Mesendoderm (in vitro differentiated cells): Measurements from ENCODE around the gene UQCRFS1.

Experiments used
- DNase-seq: peaks from one replicate; pipeline ENCODE4 v3.0.0; 2013
- H2AK5ac ChIP-seq: 2 replicates; pipeline ENCODE4 v1.6.1; 2013; ENCODE audit warnings: low read length, inconsistent platforms
- H2BK120ac ChIP-seq: 2 replicates; pipeline ENCODE4 v1.6.1; 2013; ENCODE audit warnings: low read depth, mild to moderate bottlenecking, low read length, moderate library complexity, mixed read lengths
- H2BK15ac ChIP-seq: replicated peaks from 2 replicates; pipeline ENCODE4 v1.6.1; 2013; ENCODE audit warnings: low read depth, mild to moderate bottlenecking, moderate library complexity
- H2BK5ac ChIP-seq: 2 replicates; pipeline ENCODE4 v1.6.1; 2013; ENCODE audit warnings: low read length, inconsistent platforms
- H3K18ac ChIP-seq: 2 replicates; pipeline ENCODE4 v1.6.1; 2013; ENCODE audit warnings: mild to moderate bottlenecking, low read length, mixed read lengths
- H3K23ac ChIP-seq: one replicate; pipeline ENCODE4 v1.6.1; 2013; ENCODE audit warnings: low read length
- H3K27ac ChIP-seq: 2 replicates; pipeline ENCODE4 v1.5.1; 2013; ENCODE audit warnings: low read depth, mild to moderate bottlenecking, inconsistent platforms, low read length, moderate library complexity
- H3K27me3 ChIP-seq: 2 replicates; pipeline ENCODE4 v1.6.1; 2013; ENCODE audit warnings: low read length, control low read depth, mild to moderate bottlenecking, inconsistent platforms; ENCODE audit not compliant: insufficient read depth, poor library complexity
- H3K36me3 ChIP-seq: 2 replicates; pipeline ENCODE4 v1.6.1; 2013; ENCODE audit warnings: low read length, inconsistent platforms; ENCODE audit not compliant: control insufficient read depth, insufficient read depth
- H3K4ac ChIP-seq: one replicate; pipeline ENCODE4 v1.6.1; 2013; ENCODE audit warnings: low read depth, mild to moderate bottlenecking, low read length, moderate library complexity
- H3K4me1 ChIP-seq: 2 replicates; pipeline ENCODE4 v1.6.1; 2013; ENCODE audit warnings: low read depth, low read length, inconsistent platforms; ENCODE audit not compliant: control insufficient read depth
- H3K4me2 ChIP-seq: 2 replicates; pipeline ENCODE4 v1.6.1; 2013; ENCODE audit warnings: low read length
- H3K4me3 ChIP-seq: 2 replicates; pipeline ENCODE4 v1.5.1; 2013; ENCODE audit warnings: mild to moderate bottlenecking, low read length
- H3K56ac ChIP-seq: one replicate; pipeline ENCODE4 v1.6.1; 2013; ENCODE audit warnings: low read length
- H3K79me1 ChIP-seq: 2 replicates; pipeline ENCODE4 v1.6.1; 2013; ENCODE audit warnings: low read length, inconsistent platforms
- H3K79me2 ChIP-seq: 2 replicates; pipeline ENCODE4 v1.6.1; 2013; ENCODE audit warnings: mild to moderate bottlenecking, low read length; ENCODE audit not compliant: control insufficient read depth, insufficient read depth
- H3K9ac ChIP-seq: 2 replicates; pipeline ENCODE4 v1.6.1; 2013; ENCODE audit warnings: low read length, inconsistent platforms
- H4K5ac ChIP-seq: one replicate; pipeline ENCODE4 v1.6.1; 2013; ENCODE audit warnings: low read length
- H4K8ac ChIP-seq: one replicate; pipeline ENCODE4 v1.6.1; 2013; ENCODE audit warnings: low read depth, mild to moderate bottlenecking, control low read depth, low read length, moderate library complexity
- WGBS: extraction: QIAGEN DNeasy Blood & Tissue Kit; methylation state at CpG from one replicate; pipeline ENCODE4 v1.1.7; 2013; ENCODE audit warnings: low lambda C conversion rate, missing lambda C conversion rate; ENCODE audit not compliant: insufficient coverage; ENCODE audit errors: extremely low coverage; 5-methylcytosine and 5-hydroxymethylcytosine counted together

UQCRFS1 gene

GRCh38 chr19:29173896-29174295, 39.1 kb downstream of the UQCRFS1 start:
- Histone ChIP-seq H3K4me1 (no peaks in the 10 kb centered on the region), H2BK5ac (no peak overlapping the region), H3K4ac (no peak overlapping the region), H3K27ac (no peak overlapping the region), H3K36me3 (no peaks in the 10 kb centered on the region), H3K23ac (no peak overlapping the region), H3K4me3 (no peak overlapping the region), H3K79me1 (no peaks in the 10 kb centered on the region), H2BK120ac (no peak overlapping the region), H2BK15ac (no peak overlapping the region), H4K5ac (no peak overlapping the region), H3K18ac (no peak overlapping the region), H3K9ac (no peak overlapping the region), H2AK5ac (no peak overlapping the region), H3K4me2 (no peak overlapping the region), H3K56ac (no peak overlapping the region), H3K79me2 (no peaks in the 10 kb centered on the region), H3K27me3 (no peaks in the 10 kb centered on the region), H4K8ac (no peak overlapping the region)
- no CpG with 5 or more reads among the region's 2 CpGs for whole genome bisulfite sequencing
- no peak for DNase-seq

GRCh38 chr19:29172302-29172701, 40.6 kb downstream of the UQCRFS1 start:
- Histone ChIP-seq H3K4me1 (no peaks in the 10 kb centered on the region), H3K27me3 (no peaks in the 10 kb centered on the region), H2AK5ac (no peak overlapping the region), H3K79me2 (no peaks in the 10 kb centered on the region), H3K9ac (no peak overlapping the region), H3K56ac (no peak overlapping the region), H2BK5ac (no peak overlapping the region), H3K4me2 (no peak overlapping the region), H2BK120ac (no peak overlapping the region), H2BK15ac (no peak overlapping the region), H3K36me3 (no peaks in the 10 kb centered on the region), H4K5ac (no peak overlapping the region), H3K4ac (no peak overlapping the region), H3K27ac (no peak overlapping the region), H4K8ac (no peak overlapping the region), H3K79me1 (no peaks in the 10 kb centered on the region), H3K4me3 (no peak overlapping the region), H3K18ac (no peak overlapping the region), H3K23ac (no peak overlapping the region)
- no CpG with 5 or more reads among the region's 2 CpGs for WGBS
- DNase-seq: no peak

DNA sequence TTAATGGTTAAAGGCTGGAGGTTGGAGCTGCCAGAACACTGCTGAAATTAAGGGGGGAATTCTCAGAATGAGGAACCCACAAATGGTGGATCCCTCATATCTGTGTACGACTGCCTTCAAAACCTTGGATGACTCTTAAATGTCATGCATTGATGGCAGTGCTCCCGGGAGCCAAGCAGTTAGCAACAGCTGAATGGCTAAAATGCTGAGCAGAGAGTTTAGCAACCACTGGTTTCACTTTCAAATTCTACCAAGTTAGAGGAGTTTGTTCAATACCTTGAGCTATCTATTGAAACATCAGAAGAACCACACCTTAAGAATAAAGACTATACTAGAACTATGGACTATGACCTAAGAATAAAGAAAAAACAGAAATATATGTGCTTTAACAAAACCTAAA, 41.4 kb downstream of the UQCRFS1 start:
- no peaks in the 10 kb centered on the region for H3K4me1 ChIP-seq
- H2BK5ac ChIP-seq: no peak overlapping the region
- no CpG with 5 or more reads among the region's 2 CpGs for WGBS
- no peaks in the 10 kb centered on the region for H3K79me1 ChIP-seq
- H2BK120ac ChIP-seq: no peak overlapping the region
- no peaks in the 10 kb centered on the region for H3K36me3 ChIP-seq
- H3K79me2 ChIP-seq: no peaks in the 10 kb centered on the region
- H3K4ac ChIP-seq: no peak overlapping the region
- H2AK5ac ChIP-seq: no peak overlapping the region
- H4K8ac ChIP-seq: no peak overlapping the region
- no peak for DNase-seq
- H3K18ac ChIP-seq: no peak overlapping the region
- no peak overlapping the region for H4K5ac ChIP-seq
- no peak overlapping the region for H3K4me2 ChIP-seq
- no peak overlapping the region for H3K23ac ChIP-seq
- H3K4me3 ChIP-seq: no peak overlapping the region
- no peak overlapping the region for H3K27ac ChIP-seq
- H3K9ac ChIP-seq: no peak overlapping the region
- H2BK15ac ChIP-seq: no peak overlapping the region
- no peak overlapping the region for H3K56ac ChIP-seq
- no peaks in the 10 kb centered on the region for H3K27me3 ChIP-seq

DNA sequence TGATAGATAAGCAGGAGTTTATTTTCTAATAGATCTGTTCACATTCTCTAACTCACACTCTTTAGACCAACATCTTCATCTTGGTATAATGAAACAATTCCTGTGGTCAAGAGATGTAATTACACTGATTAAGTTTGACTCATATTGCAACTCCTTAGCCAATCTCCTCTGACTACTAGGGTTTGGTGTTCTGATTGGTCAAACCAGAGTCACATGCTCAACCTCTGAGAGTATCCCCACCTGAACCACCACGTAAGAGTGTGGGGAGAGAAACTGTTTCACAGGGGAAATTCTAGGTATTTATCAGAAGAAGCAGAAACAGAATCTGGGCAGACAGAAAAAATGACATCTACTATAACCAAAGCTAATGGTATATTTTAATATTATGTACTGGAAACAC, 42.4 kb downstream of the UQCRFS1 start:
- Histone ChIP-seq H2BK15ac (no peak overlapping the region), H3K56ac (no peak overlapping the region), H3K27me3 (no peaks in the 10 kb centered on the region), H3K4me3 (no peak overlapping the region), H3K79me1 (no peaks in the 10 kb centered on the region), H3K4me2 (no peak overlapping the region), H3K79me2 (no peaks in the 10 kb centered on the region), H3K23ac (no peak overlapping the region), H4K8ac (no peak overlapping the region), H3K9ac (no peak overlapping the region), H3K27ac (no peak overlapping the region), H3K4ac (no peak overlapping the region), H2AK5ac (no peak overlapping the region), H2BK5ac (no peak overlapping the region), H3K4me1 (no peaks in the 10 kb centered on the region), H3K36me3 (no peaks in the 10 kb centered on the region), H4K5ac (no peak overlapping the region), H2BK120ac (no peak overlapping the region), H3K18ac (no peak overlapping the region)
- no CpG with 5 or more reads among the region's 1 CpG for WGBS
- DNase-seq: no peak

GRCh38 chr19:29162694-29163093, 50.3 kb downstream of the UQCRFS1 start:
- no peak overlapping the region for H2BK15ac ChIP-seq
- no peak for DNase-seq
- WGBS: no CpG with 5 or more reads among the region's 3 CpGs

GRCh38 chr19:29155683-29156082, 57.3 kb downstream of the UQCRFS1 start:
- no peaks in the 10 kb centered on the region for H3K4me1 ChIP-seq
- no peaks in the 10 kb centered on the region for H3K79me1 ChIP-seq
- H2BK5ac ChIP-seq: no peak overlapping the region
- H3K27me3 ChIP-seq: no peaks in the 10 kb centered on the region
- no peak overlapping the region for H4K5ac ChIP-seq
- H2BK15ac ChIP-seq: no peak overlapping the region
- H3K36me3 ChIP-seq: no peaks in the 10 kb centered on the region
- H3K9ac ChIP-seq: no peak overlapping the region
- no peak for DNase-seq
- H3K56ac ChIP-seq: no peak overlapping the region
- no peak overlapping the region for H3K27ac ChIP-seq
- H3K4ac ChIP-seq: no peak overlapping the region
- H4K8ac ChIP-seq: no peak overlapping the region
- WGBS: no CpG with 5 or more reads among the region's 2 CpGs
- H3K4me3 ChIP-seq: no peak overlapping the region
- no peak overlapping the region for H2BK120ac ChIP-seq
- no peak overlapping the region for H2AK5ac ChIP-seq
- H3K23ac ChIP-seq: no peak overlapping the region
- H3K4me2 ChIP-seq: no peak overlapping the region
- H3K79me2 ChIP-seq: no peaks in the 10 kb centered on the region
- no peak overlapping the region for H3K18ac ChIP-seq

More at GRCh38 chr19:29162694-29163093, 50.3 kb downstream of the UQCRFS1 start:
- H3K18ac ChIP-seq: no peak overlapping the region
- H4K5ac ChIP-seq: no peak overlapping the region
- H3K36me3 ChIP-seq: no peaks in the 10 kb centered on the region
- no peak overlapping the region for H2BK5ac ChIP-seq
- no peak overlapping the region for H3K4me2 ChIP-seq
- H3K4me3 ChIP-seq: no peak overlapping the region
- no peaks in the 10 kb centered on the region for H3K27me3 ChIP-seq
- H3K4ac ChIP-seq: no peak overlapping the region
- no peaks in the 10 kb centered on the region for H3K79me2 ChIP-seq
- H2AK5ac ChIP-seq: no peak overlapping the region
- no peak overlapping the region for H3K56ac ChIP-seq
- no peak overlapping the region for H3K23ac ChIP-seq
- H4K8ac ChIP-seq: no peak overlapping the region
- no peak overlapping the region for H3K27ac ChIP-seq
- H3K79me1 ChIP-seq: no peaks in the 10 kb centered on the region
- no peak overlapping the region for H3K9ac ChIP-seq
- H2BK120ac ChIP-seq: no peak overlapping the region
- no peaks in the 10 kb centered on the region for H3K4me1 ChIP-seq
